BJ (cell line): ENCODE results near the gene KCNMB3. TPM values are rescaled to one million over a fixed set of nuclear protein-coding genes. Genes with fewer than 3 reads are reported as not detected.
"Not testable (repeated sequence)": the region's sequence is repeated elsewhere in the genome, so short reads cannot be mapped to it uniquely, and the experiment has no call there.

Source experiments
- CTCF ChIA-PET: fragments of 350-600 bp; formaldehyde crosslinking; extraction: SDS; loops from one replicate; lab custom pipeline; 2021; ENCODE audit warnings: antibody characterized with exemption, inconsistent platforms; lab: Yijun Ruan, JAX
- POLR2A ChIA-PET: fragments of 300-600 bp; sonication (Branson Sonifier 250); formaldehyde crosslinking; extraction: SDS; loops from one replicate; lab custom pipeline; 2021; ENCODE audit warnings: antibody characterized with exemption; lab: Charles Lee
- DNase-seq: peaks from one replicate; pipeline ENCODE4 v3.0.0-alpha.2; 2011; ENCODE audit warnings: low read depth
- H3K27me3 ChIP-seq: 2 replicates; pipeline ENCODE4 v1.6.0; 2011; ENCODE audit warnings: low read length; ENCODE audit not compliant: control insufficient read depth, insufficient read depth
- H3K36me3 ChIP-seq: 2 replicates; pipeline ENCODE4 v1.5.1; 2011; ENCODE audit warnings: low read length; ENCODE audit not compliant: control insufficient read depth, insufficient read depth
- H3K4me3 ChIP-seq: 2 replicates; pipeline ENCODE4 v1.5.1; 2011; ENCODE audit warnings: low read depth, mild to moderate bottlenecking, control low read depth, low read length
- polyA plus RNA-seq: library from polyadenylated mRNA; depleted of rRNA; stranded (reverse); fragments of >200 nt; gene quantifications from 2 replicates; pipeline ENCODE4 v1.2.3, GENCODE V29; 2011
- TF ChIP-seq, protein P1 (sequence below): IDR thresholded peaks from 2 replicates; pipeline ENCODE4 v1.5.1; 2011; ENCODE audit warnings: low read depth, mild to moderate bottlenecking, control low read depth, inconsistent platforms, low read length, moderate library complexity; ENCODE audit not compliant: insufficient read depth

Gene KCNMB3
- polyA plus RNA-seq, 1 experiment = 0.83 TPM

DNA sequence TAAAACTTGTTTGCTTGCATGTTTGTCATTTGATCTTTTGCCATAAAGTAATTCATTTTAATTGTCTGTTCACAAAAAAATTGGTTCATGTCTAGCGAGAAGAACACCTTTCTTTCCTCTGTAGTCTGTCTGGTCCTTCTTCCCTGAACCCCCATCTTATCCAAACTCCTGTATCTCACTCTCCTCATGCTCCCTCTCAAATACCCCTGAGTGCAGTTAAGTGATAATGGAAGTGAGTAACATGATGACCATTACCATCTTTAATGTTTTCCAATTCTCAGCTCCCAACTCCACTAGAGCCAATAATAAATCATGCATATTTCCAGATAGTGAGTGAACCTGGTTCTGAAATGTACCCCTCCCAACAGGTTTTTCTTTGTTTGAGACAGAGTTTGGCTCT, 14.2 kb upstream of the KCNMB3 start:
- H3K4me3 ChIP-seq = no peak overlapping the region
- POLR2A ChIA-PET = no interaction called here
- H3K36me3 ChIP-seq = no peaks in the 10 kb centered on the region
- CTCF ChIA-PET = no interaction called here
- TF ChIP-seq, protein P1, sequence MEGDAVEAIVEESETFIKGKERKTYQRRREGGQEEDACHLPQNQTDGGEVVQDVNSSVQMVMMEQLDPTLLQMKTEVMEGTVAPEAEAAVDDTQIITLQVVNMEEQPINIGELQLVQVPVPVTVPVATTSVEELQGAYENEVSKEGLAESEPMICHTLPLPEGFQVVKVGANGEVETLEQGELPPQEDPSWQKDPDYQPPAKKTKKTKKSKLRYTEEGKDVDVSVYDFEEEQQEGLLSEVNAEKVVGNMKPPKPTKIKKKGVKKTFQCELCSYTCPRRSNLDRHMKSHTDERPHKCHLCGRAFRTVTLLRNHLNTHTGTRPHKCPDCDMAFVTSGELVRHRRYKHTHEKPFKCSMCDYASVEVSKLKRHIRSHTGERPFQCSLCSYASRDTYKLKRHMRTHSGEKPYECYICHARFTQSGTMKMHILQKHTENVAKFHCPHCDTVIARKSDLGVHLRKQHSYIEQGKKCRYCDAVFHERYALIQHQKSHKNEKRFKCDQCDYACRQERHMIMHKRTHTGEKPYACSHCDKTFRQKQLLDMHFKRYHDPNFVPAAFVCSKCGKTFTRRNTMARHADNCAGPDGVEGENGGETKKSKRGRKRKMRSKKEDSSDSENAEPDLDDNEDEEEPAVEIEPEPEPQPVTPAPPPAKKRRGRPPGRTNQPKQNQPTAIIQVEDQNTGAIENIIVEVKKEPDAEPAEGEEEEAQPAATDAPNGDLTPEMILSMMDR = no peak
- peaks cover 2% of the 10 kb centered on the region; the same call in 1 of the 2 replicates for H3K27me3 ChIP-seq
- DNase-seq = no peak

DNA sequence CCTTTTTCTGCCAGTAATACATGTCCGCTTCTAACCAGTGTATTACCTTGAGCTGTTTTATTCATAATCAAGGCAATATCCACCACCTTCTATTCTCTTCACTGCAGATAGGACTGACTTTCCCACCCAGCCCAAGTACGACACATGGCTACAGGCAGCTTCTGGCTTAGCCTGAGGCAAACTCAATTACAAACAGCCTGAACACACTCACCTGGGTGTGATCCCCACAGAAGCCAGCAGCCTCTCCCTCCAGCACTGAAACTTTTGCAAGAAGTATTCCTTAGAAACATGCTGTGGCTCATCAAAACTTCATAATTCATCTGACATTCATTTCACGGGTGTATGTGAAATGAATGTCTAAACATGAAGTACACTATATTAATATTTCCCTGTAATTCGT, 13.5 kb upstream of the KCNMB3 start:
- POLR2A ChIA-PET = no interaction called here

GRCh38 chr3:179263134-179263533, 12.2 kb upstream of the KCNMB3 start:
- TF ChIP-seq, protein P1 = no peak
- POLR2A ChIA-PET = no interaction called here
- peaks cover 2% of the 10 kb centered on the region; the same call in 1 of the 2 replicates for H3K27me3 ChIP-seq
- no peaks in the 10 kb centered on the region for H3K36me3 ChIP-seq
- no peak overlapping the region for H3K4me3 ChIP-seq
- DNase-seq = no peak
- CTCF ChIA-PET = no interaction called here

More for the DNA sequence above, 13.5 kb upstream of the KCNMB3 start:
- TF ChIP-seq, protein P1 = no peak
- no peak for DNase-seq
- CTCF ChIA-PET = interaction anchor here (0.7 kb wide), 1 partner anchor 9 kb away, joined by 3 read pairs; no protein-coding TSS in a partner anchor
- Histone ChIP-seq H3K4me3 (no peak overlapping the region), H3K27me3 (peaks cover 2% of the 10 kb centered on the region; the same call in 1 of the 2 replicates), H3K36me3 (no peaks in the 10 kb centered on the region)

- Histone ChIP-seq H3K27me3 (no peaks in the 10 kb centered on the region), H3K36me3 (no peaks in the 10 kb centered on the region), H3K4me3 (peak overlapping the region; percentile 61)
- no peak for DNase-seq
- TF ChIP-seq, protein P1 = no peak
- ChIA-PET POLR2A (no interaction called here), CTCF (interaction anchor here (0.9 kb wide), 1 partner anchor 12 kb away, joined by 3 read pairs; no protein-coding TSS in a partner anchor)
These were observed 10.2 kb upstream of the KCNMB3 start for GRCh38 chr3:179260949-179261765.

- H3K27me3 ChIP-seq, CTCF ChIA-PET, DNase-seq, H3K36me3 ChIP-seq, POLR2A ChIA-PET, H3K4me3 ChIP-seq: not testable (repeated sequence)
These were observed 9.2 kb upstream of the KCNMB3 start for GRCh38 chr3:179259959-179260756.
